Smooth muscle cell of the brain vasculature (primary cell): ENCODE data around the gene EGLN2.
"Not testable (repeated sequence)": the region's sequence is repeated elsewhere in the genome, so short reads cannot be mapped to it uniquely, and the experiment has no call there.

Experiments used
- DNase-seq: peaks from one replicate; pipeline ENCODE4 v3.0.0-alpha.2; 2012; ENCODE audit warnings: low read depth, low spot score

EGLN2 gene

DNA sequence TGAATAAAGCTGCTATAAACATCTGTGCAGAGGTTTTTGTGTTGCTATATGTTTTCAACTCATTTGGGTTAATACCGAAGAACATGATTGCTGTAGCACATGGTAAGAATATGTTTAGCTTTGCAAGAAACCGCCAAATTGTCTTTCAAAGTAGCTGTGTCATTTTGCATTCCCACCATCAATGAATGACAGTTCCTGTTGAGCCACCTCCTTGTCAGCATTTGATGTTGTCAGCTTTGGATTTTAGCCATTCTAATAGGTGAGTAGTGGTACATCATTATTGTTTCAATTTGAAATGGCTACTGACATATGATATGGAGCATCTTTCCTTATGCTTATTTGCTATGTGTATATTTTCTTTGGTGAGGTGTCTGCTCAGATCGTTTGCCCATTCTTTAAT, 43.0 kb downstream of the EGLN2 start:
- not testable (repeated sequence) for DNase-seq

DNA sequence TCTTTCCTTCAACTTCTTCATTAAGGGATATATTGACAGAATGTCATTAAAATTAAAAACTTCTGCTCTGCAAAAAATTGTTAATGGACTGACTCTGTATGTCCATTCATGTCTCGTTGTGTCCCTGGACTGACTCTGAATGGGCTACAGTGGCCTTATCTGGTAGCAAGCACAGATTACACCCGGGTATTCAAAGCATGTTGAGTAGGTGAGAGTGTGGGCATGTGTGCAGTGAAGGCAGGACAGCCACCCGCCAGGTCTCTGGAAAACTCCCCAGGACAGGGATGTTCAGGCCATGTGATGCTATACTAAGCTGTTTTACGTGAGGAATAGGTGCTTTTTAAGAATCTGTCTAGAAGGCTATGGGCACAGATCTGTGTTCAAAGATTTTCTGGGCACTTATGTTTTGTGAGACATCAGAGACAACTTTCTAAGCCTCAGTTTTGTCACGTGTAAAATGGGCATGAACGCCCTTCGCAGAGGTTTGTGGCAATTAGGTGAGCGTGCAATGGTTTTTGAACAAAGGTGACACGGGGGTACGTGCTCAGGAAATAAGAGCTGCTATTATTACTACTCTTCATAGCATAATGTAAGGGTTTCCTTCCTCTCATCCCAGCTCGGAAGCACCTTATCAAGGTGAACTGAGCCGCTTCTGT, 44.1 kb downstream of the EGLN2 start:
- not testable (repeated sequence) for DNase-seq

DNA sequence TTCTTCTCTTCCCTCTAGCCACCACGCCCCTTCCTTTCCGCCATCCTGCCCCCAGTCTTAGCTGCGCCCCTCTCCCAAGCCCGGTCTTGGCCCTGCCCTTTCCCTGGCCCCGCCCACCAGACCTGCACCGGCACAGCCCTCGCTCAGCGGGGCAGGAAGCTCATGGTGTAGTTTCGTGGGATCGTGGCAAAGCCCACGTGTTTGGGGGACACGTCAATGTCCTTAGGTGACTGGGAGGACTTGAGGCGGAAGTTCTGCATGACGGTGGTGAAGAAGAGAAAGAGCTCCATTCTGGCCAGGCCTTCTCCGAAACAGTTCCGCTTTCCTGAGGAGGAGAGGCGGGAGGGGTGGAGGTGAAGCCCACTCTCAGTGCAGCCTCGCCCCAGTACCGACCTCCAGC, 44.7 kb downstream of the EGLN2 start:
- DNase-seq, result not testable (repeated sequence)

DNA sequence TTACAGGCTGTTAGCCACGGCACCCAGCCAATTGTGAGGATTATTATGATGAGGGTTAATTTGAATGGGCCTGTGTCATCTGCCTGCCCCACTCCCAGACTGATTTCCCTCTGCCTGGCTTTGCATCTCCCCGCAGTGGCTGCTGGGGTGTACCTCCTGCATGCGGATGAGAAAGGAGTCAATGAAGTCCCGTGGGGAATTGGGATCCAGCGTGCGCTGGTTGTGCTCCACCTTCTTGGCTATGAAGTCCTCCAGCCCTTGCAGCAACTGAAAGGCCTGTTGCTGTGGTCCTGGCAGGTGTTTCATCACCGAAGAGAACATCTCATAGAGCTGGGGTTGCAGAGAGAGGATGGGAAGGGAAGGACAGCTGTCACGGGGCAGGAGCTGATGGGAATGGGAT, 47.7 kb downstream of the EGLN2 start:
- DNase-seq, result not testable (repeated sequence)

DNA sequence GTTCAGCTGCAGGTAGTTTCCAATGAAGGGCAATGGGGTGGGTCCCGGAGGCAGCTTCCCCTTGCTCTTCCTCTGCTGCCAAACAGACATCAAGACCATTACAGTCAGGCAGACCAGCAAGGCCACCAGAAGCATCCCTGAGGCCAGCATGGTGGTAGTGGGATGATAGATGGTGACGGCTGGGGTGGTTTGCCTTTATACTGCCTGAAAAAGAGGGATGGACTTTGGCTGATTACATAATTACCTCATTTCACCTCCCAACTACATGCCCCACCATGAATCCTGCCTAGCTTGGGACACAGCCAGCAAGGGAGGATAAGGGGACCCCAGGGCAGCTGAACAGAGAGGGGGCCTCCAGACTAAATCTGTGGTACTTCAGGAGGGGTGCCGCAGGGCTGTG, 51.3 kb downstream of the EGLN2 start, which contains the start of gene CYP2A6:
TSS of gene CYP2A6 (minus strand) at position 171 of the 400 bp plus-strand sequence. CDS start at position 150, 21 bp downstream.
- DNase-seq, result not testable (repeated sequence)

DNA sequence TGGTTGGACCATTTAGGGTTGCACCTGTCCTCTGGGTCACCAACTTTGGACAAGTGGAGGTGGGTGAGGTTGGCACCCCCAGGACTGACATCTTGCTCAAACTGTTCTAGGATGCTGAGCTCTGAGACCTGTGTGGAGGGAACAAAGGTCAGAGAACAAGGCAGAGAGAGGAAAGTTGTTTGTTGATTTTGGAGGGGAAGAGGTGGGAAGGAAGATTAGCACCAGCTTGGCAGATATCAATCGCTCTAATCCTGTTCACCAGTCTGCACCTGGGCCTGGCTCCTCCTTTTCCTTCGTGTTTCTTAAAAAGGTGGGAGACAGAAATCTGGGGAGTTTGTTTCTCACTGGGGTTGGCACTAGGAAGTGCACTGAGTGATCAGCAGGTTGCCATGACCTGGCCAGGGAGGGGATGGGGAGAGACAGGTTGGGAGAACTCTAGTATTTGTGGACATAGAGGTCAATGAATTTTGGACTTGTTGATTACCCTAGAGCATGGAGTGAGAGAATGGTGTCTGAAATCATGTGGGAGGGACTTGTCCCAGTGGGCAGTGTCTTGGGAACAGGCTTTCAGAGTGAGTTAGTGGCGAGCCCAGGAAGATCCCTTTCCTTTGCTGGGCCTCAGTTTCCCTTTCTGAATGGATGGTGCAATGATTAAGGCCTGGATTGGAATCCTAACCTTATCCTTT, 53.6 kb downstream of the EGLN2 start:
- DNase-seq, result not testable (repeated sequence)
